Renal cortex interstitium (tissue), 11 donors: ENCODE measurements around the gene TMEM108. TPM values are rescaled to one million over a fixed set of nuclear protein-coding genes. Genes with fewer than 3 reads are reported as not detected.

Experiments used
- DNase-seq, 11 donors: peaks; one replicate each; pipeline ENCODE4 v3.0.0-alpha.2; 2013; ENCODE audit warnings: low read depth in 9 of 11, low spot score in 4 of 11; ENCODE audit errors: extremely low read depth in 1 of 11
- polyA plus RNA-seq, 3 donors: library from polyadenylated mRNA; unstranded; fragments of 120-200 nt; gene quantifications; one replicate each; pipeline ENCODE4 v1.2.1, GENCODE V29; 2013; ENCODE audit not compliant: insufficient read length in 3 of 3

Gene TMEM108
- polyA plus RNA-seq, 3 donors = 1.9 to 2.4 (median 2.0) TPM

DNA sequence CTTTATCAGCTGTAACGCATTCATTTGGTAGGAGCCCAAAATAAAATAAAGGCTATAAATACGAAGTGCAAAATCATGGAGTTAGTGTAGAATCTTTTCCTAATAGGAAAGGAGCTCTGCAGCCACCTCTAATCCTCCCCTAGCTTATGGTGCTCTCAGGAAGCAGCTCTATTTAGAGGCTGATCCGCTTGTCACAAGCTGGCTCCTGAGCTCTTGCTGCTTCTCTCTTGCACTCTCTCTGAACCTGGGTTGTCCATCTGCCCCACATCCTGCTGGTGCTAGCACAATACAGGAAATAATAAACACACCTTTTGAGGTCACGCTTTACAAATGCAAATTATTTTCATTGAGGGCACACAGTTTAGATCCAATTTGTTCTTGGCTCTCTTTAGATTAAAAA lies 324.3 kb downstream of the TMEM108 start:
- no peak for DNase-seq

GRCh38 chr3:133364704-133365103 lies 326.5 kb downstream of the TMEM108 start:
- no peak for DNase-seq

DNA sequence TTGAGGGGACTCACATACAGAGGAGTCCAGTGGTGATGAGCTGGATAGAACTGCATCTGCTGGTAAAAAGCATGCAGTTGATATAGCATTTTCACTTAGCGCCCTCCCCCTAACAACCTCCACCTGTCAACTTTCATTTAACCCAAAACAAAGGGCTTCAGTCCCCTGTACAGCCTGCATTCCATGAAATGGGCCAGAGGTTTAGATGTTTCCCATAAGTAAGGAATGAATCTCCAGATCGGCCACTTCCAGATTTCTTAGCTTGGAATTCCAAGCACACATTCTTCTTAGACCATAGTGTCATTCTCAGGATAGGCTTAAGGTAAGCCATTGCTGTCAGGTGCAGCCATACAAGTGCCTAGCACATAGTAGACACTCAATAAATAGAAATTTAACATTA lies 328.7 kb downstream of the TMEM108 start:
- DNase-seq = no peak

DNA sequence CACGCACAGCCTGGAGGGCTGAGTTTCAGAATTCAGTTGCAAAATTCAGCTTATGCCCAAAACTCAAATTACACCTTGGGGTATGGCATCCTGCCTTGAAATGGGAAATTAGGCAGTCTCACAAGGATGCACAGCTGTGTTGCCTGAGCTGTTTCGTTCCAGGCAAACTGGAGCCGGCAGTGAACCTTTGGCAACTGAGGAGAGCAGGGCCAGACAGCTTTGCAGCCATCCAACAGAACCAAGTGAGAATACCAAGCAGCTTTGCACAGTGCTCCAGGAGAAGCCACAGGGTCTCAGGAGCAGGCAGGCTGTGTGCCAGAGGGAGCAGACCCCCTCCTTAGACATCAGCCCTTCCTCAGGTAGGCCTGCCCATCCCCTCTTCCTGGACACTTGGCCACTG lies 329.2 kb downstream of the TMEM108 start:
- no peak for DNase-seq

- no peak for DNase-seq
Observed at GRCh38 chr3:133367956-133368355, 329.8 kb downstream of the TMEM108 start.

GRCh38 chr3:133368371-133369067 lies 330.3 kb downstream of the TMEM108 start:
- peak in 1 of 11 donors; percentile 15 for DNase-seq

- no peak for DNase-seq
Observed at GRCh38 chr3:133369068-133369440, 330.9 kb downstream of the TMEM108 start.

DNA sequence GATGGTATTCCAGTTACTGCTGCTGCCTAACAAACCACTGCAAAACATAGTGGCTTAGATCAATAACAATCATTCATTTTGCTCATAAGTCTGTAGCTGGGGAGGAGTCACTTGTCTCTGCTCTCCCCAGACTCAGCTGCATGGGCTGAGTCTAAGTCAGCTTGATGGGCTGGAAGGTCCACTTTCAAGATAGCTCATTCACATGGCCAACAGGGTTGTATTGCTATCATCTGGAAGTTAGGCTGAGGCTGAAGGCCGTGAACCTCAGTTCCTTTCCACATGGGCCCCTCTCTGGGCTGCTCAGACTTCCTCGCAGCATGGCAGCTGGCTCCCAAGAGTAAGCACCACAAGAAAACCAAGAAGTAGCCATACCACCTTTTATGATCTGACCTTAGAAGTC lies 333.0 kb downstream of the TMEM108 start:
- DNase-seq = no peak

GRCh38 chr3:133371676-133372075 lies 333.5 kb downstream of the TMEM108 start:
- no peak for DNase-seq

- DNase-seq = no peak
Observed at GRCh38 chr3:133374708-133375402, 336.7 kb downstream of the TMEM108 start.

GRCh38 chr3:133375403-133375745 lies 337.2 kb downstream of the TMEM108 start:
- no peak for DNase-seq

DNA sequence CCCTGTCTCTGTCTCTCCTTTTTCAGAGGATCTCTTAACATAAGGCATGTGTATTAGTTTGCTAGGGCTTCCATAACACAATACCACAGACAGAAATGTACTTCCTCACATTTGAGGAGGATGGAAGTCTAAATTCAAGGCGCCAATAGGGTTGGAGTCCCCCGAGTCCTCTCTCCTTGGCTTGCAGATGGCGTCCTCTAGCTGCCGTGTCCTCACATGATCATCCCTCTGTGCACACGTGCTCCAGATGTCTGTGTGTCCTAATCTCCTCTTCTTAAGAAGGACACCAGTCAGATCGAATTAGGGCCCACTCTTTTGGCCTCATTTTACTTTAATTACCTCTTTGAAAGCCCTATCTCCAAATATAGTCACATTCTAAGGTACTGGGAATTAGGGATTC lies 338.6 kb downstream of the TMEM108 start:
- no peak for DNase-seq

- DNase-seq = peak in 6 of 11 donors; percentile 24 to 46 (median 28)
Observed at GRCh38 chr3:133377396-133377795, 339.2 kb downstream of the TMEM108 start.

GRCh38 chr3:133379926-133380325 lies 341.7 kb downstream of the TMEM108 start:
- DNase-seq = no peak

- DNase-seq = no peak
Observed at GRCh38 chr3:133380481-133381225, 342.5 kb downstream of the TMEM108 start.

DNA sequence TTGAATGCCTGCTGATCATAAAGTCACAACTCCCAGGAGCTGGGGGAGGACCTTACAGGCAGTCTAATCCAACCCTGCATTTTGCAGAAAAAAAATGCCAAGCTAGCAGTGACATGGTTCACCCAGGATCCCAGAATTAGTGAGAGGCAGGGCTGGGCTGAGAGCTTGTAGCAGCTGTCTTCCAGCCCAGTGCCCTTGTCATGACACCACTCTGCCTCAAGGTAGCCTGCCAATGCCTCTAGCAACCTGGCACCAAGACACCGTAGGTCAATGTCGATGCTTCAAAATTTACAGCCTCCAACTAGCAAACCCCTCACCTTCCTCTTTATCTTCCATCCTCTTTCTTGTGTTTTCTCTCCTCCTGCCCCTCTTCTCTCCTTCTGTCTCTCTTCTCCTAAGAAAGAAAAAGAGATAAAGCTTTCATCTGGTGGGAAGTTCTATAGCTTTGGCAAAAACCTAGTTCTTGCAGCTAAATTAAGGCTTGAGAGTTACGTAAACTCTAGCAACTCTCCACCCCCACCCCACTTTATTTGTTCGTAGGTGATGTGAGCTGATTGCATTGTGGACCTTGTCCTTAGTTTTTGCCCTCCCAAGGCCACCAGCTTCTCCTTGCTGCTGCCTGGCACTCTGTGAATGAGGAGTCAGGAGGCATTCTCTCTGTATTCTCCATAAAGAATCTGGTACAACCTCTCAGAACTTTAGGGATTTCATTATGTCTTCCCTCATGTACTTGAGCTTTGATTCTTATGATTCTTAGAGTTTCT lies 343.3 kb downstream of the TMEM108 start:
- no peak for DNase-seq

GRCh38 chr3:133383175-133383574 lies 345.0 kb downstream of the TMEM108 start:
- no peak for DNase-seq

DNA sequence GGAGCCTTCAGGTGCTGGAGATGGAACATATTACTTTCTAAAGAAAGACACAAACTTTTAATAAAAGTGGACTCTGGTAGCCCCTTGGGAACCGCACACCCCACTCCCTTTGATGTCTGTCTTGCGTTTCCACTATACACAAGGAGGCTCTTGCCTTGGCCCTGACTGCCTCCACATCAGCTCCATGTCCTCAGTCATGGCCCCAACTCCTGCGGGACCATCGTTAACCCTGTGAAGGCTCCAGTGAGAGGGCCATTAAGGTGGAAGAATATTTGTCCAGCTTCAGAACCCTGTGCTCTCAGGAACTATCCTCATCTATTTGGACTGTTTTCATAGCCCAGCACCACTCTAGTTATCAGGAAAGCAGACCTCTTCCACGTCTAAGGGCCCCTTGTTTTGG lies 345.6 kb downstream of the TMEM108 start:
- DNase-seq = no peak

DNA sequence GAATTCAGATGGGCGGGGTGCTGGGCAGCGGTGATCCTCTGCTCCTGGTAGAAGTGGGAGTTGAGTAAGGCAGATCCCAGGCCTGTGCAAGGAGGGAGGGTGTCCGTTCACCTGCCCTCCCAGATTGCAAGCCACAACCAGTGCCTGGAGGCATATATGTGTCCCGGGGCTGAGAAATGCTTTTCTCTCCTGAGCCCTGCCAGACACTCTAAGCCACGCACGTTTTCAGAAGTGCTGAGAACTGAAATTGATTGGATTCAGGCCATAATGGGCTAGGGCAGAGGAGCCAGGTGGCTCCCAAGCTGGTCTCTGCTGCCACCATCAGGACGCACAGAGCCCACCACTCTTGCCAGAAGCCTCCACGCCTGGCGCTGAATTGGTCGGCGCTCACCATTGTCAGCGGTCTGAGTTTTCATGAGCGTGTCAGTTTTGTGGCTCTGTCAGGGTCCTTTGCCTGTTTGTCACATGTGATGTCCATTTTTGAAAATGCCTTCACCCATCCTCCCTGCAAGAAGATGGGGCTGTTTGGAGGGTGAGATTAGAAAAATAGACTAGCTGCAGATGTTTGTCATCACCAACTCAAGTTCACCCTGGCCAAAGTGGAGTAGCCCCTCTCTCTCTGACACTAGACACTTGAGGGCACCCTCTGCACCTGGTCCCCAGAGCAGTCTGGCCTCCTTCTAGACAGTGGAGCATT lies 346.3 kb downstream of the TMEM108 start:
- peak; percentile 38 to 63 (median 57) for DNase-seq
